ENCODE results near the gene ZNF423. TPM values are rescaled to one million over a fixed set of nuclear protein-coding genes. Genes with fewer than 3 reads are reported as not detected.

The ZNF423 gene
- total RNA-seq, 4 donors from 2014 or later, result 0.67 to 3.7 (median 2.2) TPM

DNA sequence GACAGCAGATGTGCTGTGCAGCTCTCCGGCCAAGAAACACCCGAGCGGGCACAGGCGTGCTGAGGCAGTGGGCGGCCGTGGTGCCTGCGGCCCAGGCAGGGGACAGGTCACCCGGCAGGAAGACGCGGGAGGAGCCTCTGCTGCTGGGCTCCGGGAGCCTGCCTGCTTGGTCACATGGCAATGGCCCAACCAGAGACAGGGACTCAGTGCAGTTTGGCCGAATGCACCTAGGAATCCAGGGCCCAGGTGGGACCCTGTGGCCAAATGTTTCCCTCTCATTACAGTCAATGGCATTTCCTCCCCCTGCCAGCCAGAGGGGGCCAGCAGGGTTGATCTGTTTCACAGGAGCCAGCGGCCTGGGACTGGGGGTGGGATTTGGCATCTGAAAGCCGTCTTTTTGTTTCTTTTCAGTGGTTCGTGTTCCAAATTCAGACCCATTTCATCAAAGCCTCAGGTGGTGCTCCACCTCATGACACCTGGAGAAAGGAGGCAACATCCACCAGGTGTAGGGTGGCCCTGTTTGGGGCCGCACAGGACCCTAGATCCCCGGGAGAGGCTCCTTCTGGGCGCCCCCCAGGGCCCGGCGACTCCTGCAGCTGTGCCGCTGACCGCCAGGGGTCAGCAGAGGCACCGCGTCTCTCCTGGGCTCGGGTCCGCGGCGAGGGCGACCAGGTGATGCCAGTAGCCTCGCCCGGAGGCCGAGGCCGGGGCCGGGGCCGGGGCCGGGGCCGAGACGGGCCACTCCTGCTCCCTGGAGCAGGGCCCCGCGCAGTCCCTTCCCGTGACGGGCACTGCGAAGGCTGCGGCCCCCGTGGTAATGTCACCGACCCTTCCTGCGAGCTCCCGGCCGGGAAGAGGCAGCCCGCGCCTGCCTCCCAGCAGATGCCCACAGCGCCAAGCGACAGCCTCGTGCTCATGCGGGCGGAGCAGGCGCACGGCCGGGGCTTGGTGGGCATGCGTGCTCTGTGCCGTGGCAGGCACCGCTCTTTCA lies 363.8 kb downstream of the ZNF423 start:
- no peak overlapping the region for H3K4me3 ChIP-seq (ENCODE audit: low read depth, poor library complexity, severe bottlenecking)
- DNase-seq (ENCODE audit: low spot score in 2 of 2), result peak in 1 of 2 donors; percentile 87
- TF ChIP-seq CTCF (IDR thresholded peaks at IDR 0.05), result peak in 1 of 3 donors; percentile 15
- TF ChIP-seq POLR2A (IDR thresholded peaks at IDR 0.05), result no peak
- 23 to 29% methylated on average over 34 to 52 of the region's 62 CpGs for WGBS, 2 donors
- intact Hi-C loops (cut with DNase I; ENCODE audit: low total_unique reads), result no loop called here

DNA sequence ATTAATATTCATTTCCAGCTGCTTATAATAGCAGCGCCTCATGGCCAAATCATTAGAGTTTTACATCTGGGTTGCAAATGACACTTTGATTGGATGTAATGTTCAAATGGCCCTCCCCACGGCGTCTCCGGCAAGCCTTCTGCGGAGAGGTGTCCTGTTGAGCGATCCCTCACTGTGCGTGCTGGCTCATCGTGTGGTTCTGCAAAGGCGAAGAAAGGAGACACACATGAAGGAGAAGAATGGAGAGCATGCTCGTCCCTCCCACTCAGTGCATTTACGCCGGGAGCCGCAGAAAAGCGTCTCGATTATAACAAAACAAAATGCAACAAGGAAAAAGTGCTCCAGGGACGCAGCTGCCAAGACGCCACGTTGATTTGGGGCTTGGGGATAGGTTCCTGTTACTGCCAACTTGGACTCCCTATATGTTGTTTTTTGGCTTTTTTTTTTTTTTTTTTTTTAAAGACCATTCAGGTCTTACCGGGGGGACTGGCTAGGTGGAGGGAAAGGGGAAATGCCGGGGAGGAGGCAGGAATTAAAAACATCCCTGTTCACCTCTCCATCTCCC lies 364.7 kb downstream of the ZNF423 start:
- no peak overlapping the region for H3K4me3 ChIP-seq (ENCODE audit: low read depth, poor library complexity, severe bottlenecking)
- 59 to 61% methylated on average over 20 of the region's 20 CpGs for WGBS, 2 donors
- DNase-seq (ENCODE audit: low spot score in 2 of 2), result peak in 1 of 2 donors; percentile 59
- intact Hi-C loops (cut with DNase I; ENCODE audit: low total_unique reads), result no loop called here
- no peak for TF ChIP-seq POLR2A (IDR thresholded peaks at IDR 0.05)
- no peak for TF ChIP-seq CTCF (IDR thresholded peaks at IDR 0.05)

- 85 to 92% methylated on average over 8 of the region's 8 CpGs for WGBS, 2 donors
- no peak for TF ChIP-seq CTCF (IDR thresholded peaks at IDR 0.05)
- TF ChIP-seq POLR2A (IDR thresholded peaks at IDR 0.05), result no peak
- intact Hi-C loops (cut with DNase I; ENCODE audit: low total_unique reads), result no loop called here
- peak in 1 of 2 donors; percentile 60 for DNase-seq (ENCODE audit: low spot score in 2 of 2)
- no peak overlapping the region for H3K4me3 ChIP-seq (ENCODE audit: low read depth, poor library complexity, severe bottlenecking)
Observed at GRCh38 chr16:49490321-49490705, 365.6 kb downstream of the ZNF423 start.

GRCh38 chr16:49489686-49490320 lies 366.1 kb downstream of the ZNF423 start:
- no peak overlapping the region for H3K4me3 ChIP-seq (ENCODE audit: low read depth, poor library complexity, severe bottlenecking)
- intact Hi-C loops (cut with DNase I; ENCODE audit: low total_unique reads), result no loop called here
- 83 to 84% methylated on average over 7 of the region's 7 CpGs for WGBS, 2 donors
- TF ChIP-seq CTCF (IDR thresholded peaks at IDR 0.05) (no peak), POLR2A (IDR thresholded peaks at IDR 0.05) (no peak)
- peak in 1 of 2 donors; percentile 57 for DNase-seq (ENCODE audit: low spot score in 2 of 2)

GRCh38 chr16:49488740-49489525 lies 367.0 kb downstream of the ZNF423 start:
- peak in 1 of 2 donors; percentile 61 for DNase-seq (ENCODE audit: low spot score in 2 of 2)
- 89 to 94% methylated on average over 20 of the region's 21 CpGs for WGBS, 2 donors
- no peak overlapping the region for H3K4me3 ChIP-seq (ENCODE audit: low read depth, poor library complexity, severe bottlenecking)
- TF ChIP-seq POLR2A (IDR thresholded peaks at IDR 0.05) (no peak), CTCF (IDR thresholded peaks at IDR 0.05) (no peak)
- intact Hi-C loops (cut with DNase I; ENCODE audit: low total_unique reads), result no loop called here

All from lower leg skin (tissue), 4 donors.